Natural killer cell (primary cell): Measurements from ENCODE around the gene PSD4. TPM values are rescaled to one million over a fixed set of nuclear protein-coding genes. Genes with fewer than 3 reads are reported as not detected.

Experiments used
- ATAC-seq, 3 donors: fragments of 150-1000 bp in 2 of 3; fragments of 200-7000 bp in 1 of 3; cut with Tn5 transposase; 1 replicate in 1 of 3; 2 replicates in 2 of 3; pipeline ENCODE4 v1.10.0; 2021; ENCODE audit warnings: mild to moderate bottlenecking in 2 of 3, moderate library complexity in 2 of 3
- DNase-seq, 2 donors: peaks; one replicate each; pipeline versions ENCODE4 v3.0.0 to v3.0.0-alpha.2; 2013 to 2021; ENCODE audit warnings: mixed read lengths in 1 of 2
- H3K27ac ChIP-seq: one replicate; pipeline ENCODE4 v1.5.1; 2013; ENCODE audit warnings: mild to moderate bottlenecking, low read length
- H3K27me3 ChIP-seq: one replicate; pipeline ENCODE4 v1.6.1; 2013; ENCODE audit warnings: low read length; ENCODE audit not compliant: control insufficient read depth, insufficient read depth
- H3K36me3 ChIP-seq: one replicate; pipeline ENCODE4 v1.6.1; 2013; ENCODE audit warnings: low read length; ENCODE audit not compliant: control insufficient read depth, insufficient read depth
- H3K4me1 ChIP-seq: one replicate; pipeline ENCODE4 v1.6.1; 2013; ENCODE audit warnings: low read length; ENCODE audit not compliant: control insufficient read depth, insufficient read depth
- H3K4me3 ChIP-seq: one replicate; pipeline ENCODE4 v1.5.1; 2013; ENCODE audit warnings: low read length
- H3K9me3 ChIP-seq: one replicate; pipeline ENCODE4 v1.6.1; 2013; ENCODE audit warnings: low read length; ENCODE audit not compliant: control insufficient read depth, insufficient read depth
- H3K27ac Mint-ChIP-seq, 2 donors: one replicate each; pipeline ENCODE4 v1.8.0; 2022; ENCODE audit warnings: mild to moderate bottlenecking in 2 of 2, mixed read lengths in 2 of 2, moderate library complexity in 1 of 2
- H3K27me3 Mint-ChIP-seq, 2 donors: one replicate each; pipeline ENCODE4 v1.8.0; 2022; ENCODE audit warnings: low read depth in 2 of 2, mixed read lengths in 2 of 2
- H3K36me3 Mint-ChIP-seq: one replicate; pipeline ENCODE4 v1.8.0; 2022; ENCODE audit warnings: mixed read lengths
- H3K4me1 Mint-ChIP-seq, 2 donors: one replicate each; pipeline ENCODE4 v1.8.0; 2022; ENCODE audit warnings: mixed read lengths in 2 of 2
- H3K4me3 Mint-ChIP-seq: one replicate; pipeline ENCODE4 v1.8.0; 2022; ENCODE audit warnings: mild to moderate bottlenecking, moderate library complexity, mixed read lengths
- H3K9me3 Mint-ChIP-seq, 2 donors: one replicate each; pipeline ENCODE4 v1.8.0; 2022; ENCODE audit warnings: mixed read lengths in 2 of 2
- WGBS: methylation state at CpG from one replicate; pipeline ENCODE4 v1.1.7; 2013; ENCODE audit warnings: missing lambda C conversion rate; ENCODE audit not compliant: insufficient coverage; 5-methylcytosine and 5-hydroxymethylcytosine counted together
- intact Hi-C: fragments of 100-400 bp; cut with micrococcal nuclease; formaldehyde crosslinking; loops from one replicate; pipeline ENCODE4 v1.14.2; 2022
- total RNA-seq, 4 donors: library from RNA; stranded (reverse); fragments of 120-200 nt in 1 of 4; gene quantifications; one replicate each; pipeline versions ENCODE4 v1.2.3 to v1.2.4, GENCODE V29; 2013 to 2022
- TF ChIP-seq, protein P1 (sequence below): fragments of 200-600 bp; IDR thresholded peaks from one replicate; pipeline ENCODE4 v1.8.0; 2022; ENCODE audit warnings: antibody characterized with exemption

PSD4 gene
- total RNA-seq, 3 donors from 2014 or later (not counting 1 experiment from before 2014, with no cell fraction given): 280 to 347 (median 340) TPM

DNA sequence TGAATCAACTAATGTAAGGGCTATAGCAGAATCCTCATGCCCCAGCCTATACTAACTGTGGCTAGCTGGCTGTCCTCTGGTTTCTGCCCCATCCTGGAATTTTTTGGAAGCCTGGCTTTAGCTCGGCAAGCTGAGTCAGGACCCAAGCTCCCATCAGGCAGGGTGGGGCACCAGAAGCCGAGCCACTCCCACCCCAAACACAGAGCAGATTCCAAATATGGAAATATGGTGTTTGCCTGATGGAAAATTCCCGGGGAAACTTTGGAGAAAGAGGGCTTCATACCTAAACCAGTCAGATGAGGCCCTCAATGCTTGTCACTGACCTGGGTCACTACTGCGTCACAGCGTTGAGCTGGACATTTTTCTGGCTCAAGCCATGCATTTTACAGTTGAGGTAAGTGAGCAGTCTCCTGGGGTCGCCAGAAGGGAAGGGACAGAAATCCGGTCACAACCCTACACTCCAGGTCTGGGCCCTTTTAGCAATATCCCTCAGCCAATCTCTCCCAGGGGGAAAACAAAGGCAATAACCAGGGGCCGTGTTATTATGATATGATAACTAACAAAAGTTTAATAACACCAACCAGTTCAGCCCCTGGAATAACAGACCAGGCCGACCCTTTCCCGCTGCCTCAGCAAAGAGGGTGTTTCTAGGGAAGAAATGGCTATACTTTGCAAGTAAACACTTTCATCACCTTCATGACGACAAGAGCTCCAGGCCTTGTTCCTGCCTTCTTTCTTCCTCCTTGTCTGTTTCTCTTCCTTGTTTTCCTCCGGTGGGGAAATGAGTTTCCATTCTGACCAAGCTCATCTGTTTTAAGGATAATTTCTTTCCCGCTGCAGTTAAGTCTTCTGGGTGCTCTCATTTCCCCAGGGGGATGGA, 37.7 kb downstream of the PSD4 start:
- DNase-seq (no peak), ATAC-seq (no peak)
- no peak overlapping the region for H3K4me3 ChIP-seq
- H3K27ac ChIP-seq: no peak overlapping the region
- Mint-ChIP-seq H3K27me3 (no peaks in the 10 kb centered on the region), H3K9me3 (no peaks in the 10 kb centered on the region), H3K4me1 (peaks cover under 1 to 7% of the 10 kb centered on the region in 2 donors), H3K4me3 (no peak overlapping the region), H3K27ac (no peak overlapping the region), H3K36me3 (no peaks in the 10 kb centered on the region)
- TF ChIP-seq, protein P1, sequence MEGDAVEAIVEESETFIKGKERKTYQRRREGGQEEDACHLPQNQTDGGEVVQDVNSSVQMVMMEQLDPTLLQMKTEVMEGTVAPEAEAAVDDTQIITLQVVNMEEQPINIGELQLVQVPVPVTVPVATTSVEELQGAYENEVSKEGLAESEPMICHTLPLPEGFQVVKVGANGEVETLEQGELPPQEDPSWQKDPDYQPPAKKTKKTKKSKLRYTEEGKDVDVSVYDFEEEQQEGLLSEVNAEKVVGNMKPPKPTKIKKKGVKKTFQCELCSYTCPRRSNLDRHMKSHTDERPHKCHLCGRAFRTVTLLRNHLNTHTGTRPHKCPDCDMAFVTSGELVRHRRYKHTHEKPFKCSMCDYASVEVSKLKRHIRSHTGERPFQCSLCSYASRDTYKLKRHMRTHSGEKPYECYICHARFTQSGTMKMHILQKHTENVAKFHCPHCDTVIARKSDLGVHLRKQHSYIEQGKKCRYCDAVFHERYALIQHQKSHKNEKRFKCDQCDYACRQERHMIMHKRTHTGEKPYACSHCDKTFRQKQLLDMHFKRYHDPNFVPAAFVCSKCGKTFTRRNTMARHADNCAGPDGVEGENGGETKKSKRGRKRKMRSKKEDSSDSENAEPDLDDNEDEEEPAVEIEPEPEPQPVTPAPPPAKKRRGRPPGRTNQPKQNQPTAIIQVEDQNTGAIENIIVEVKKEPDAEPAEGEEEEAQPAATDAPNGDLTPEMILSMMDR: no peak
- H3K9me3 ChIP-seq: no peaks in the 10 kb centered on the region
- H3K4me1 ChIP-seq: no peaks in the 10 kb centered on the region
- no peaks in the 10 kb centered on the region for H3K36me3 ChIP-seq
- WGBS: 90% methylated on average over 10 of the region's 13 CpGs
- no peaks in the 10 kb centered on the region for H3K27me3 ChIP-seq
- intact Hi-C loops: no loop called here

DNA sequence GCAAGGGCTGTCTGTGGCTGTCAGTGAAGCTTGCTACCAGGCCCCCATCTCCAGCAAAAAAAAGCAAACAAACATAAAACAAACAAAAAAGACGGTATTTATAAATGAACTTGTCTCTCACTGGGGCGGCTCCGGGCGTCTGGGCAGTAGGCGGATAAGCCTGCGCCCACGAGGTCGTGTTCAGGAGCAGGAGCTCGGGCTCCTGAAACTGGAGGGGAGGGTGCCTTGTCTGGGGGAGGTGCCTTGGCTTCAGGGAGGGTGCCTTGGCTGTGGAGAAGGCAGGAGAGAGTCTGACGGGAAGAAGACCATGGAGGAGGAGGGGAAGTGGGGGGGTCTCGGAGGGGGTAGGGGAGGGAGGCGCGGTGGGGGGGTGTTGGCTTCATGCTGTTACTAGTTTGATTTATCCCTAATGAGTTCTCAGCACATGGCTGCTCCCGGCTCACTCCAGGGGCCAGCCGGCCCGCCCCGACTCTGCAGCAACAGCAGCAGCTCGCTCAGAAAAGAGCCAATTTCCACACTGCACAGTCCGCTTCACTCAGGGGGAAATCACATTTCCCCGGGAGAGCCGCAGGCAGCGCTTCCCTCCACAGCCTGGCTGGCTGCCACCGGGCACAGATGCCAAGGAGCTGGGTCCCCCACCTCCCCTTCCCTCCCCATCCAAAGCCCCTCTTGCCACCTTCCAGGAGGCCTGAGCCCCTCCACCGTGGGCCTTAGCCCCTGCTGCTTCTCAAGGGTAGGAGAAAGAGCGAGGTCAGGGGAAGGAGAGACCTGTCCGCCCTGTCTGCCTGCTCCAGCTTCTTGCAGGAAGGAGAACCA, 38.7 kb downstream of the PSD4 start:
- no peaks in the 10 kb centered on the region for H3K36me3 ChIP-seq

DNA sequence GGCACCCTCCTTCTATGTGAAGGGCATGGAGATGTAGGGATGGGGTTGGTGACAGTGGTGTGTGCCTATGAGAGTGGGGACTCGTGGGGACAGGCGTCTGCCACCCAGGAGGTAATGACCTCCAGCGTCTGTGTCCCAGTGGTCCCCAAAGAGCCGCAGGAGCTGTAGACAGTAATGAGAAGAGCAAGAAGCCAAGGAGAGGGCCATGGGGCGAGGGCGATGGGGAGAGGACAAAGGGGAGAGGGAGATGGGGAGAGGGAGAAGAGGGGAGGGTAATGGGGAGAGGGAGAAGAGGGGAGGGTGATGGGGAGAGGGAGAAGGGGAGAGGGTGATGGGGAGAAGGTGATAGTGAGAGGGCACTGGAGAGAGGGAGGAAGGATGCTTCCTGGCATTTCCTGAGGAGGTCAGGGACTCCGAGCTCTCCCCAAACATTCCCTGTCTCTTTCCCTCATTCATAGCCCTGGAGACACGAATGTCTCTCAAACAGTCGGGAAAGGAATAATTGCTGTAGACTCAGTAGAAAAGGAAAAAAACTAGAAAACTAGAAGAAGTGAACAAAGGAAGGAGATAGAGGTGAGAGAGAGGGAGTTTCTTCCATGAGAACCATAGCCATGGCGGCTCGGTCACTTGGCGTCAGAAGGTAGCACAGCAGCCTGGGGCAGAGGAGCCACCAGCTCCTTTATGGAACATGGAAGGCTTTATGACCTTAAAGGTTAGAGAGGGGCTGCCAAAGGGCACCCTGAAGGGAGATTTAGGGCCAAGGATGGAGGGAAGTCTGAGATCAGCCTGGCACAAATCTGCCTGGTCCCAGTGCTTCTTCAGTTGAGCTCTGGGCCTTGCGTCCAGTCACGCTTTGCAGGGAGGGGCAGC, 39.5 kb downstream of the PSD4 start:
- Mint-ChIP-seq H3K27me3 (no peaks in the 10 kb centered on the region), H3K4me3 (no peak overlapping the region), H3K4me1 (peaks cover 15 to 18% of the 10 kb centered on the region in 2 donors), H3K9me3 (no peaks in the 10 kb centered on the region), H3K27ac (no peak overlapping the region), H3K36me3 (no peaks in the 10 kb centered on the region)
- no peaks in the 10 kb centered on the region for H3K27me3 ChIP-seq
- no peak overlapping the region for H3K4me3 ChIP-seq
- peaks cover 15% of the 10 kb centered on the region for H3K4me1 ChIP-seq
- DNase-seq (no peak), ATAC-seq (no peak)
- H3K9me3 ChIP-seq: no peaks in the 10 kb centered on the region
- intact Hi-C loops: no loop called here
- TF ChIP-seq, protein P1: no peak
- H3K27ac ChIP-seq: no peak overlapping the region
- 95% methylated on average over 13 of the region's 14 CpGs for WGBS
- no peaks in the 10 kb centered on the region for H3K36me3 ChIP-seq

More for the DNA sequence above, 38.7 kb downstream of the PSD4 start:
- H3K9me3 ChIP-seq: no peaks in the 10 kb centered on the region
- no peak overlapping the region for H3K4me3 Mint-ChIP-seq
- intact Hi-C loops: no loop called here
- TF ChIP-seq, protein P1: no peak
- WGBS: 44% methylated on average over 26 of the region's 26 CpGs
- no peaks in the 10 kb centered on the region for H3K9me3 Mint-ChIP-seq
- H3K4me3 ChIP-seq: no peak overlapping the region
- H3K27ac ChIP-seq: no peak overlapping the region
- ATAC-seq: no peak
- no peaks in the 10 kb centered on the region for H3K27me3 ChIP-seq
- H3K36me3 Mint-ChIP-seq: no peaks in the 10 kb centered on the region
- H3K4me1 ChIP-seq: peaks cover 7% of the 10 kb centered on the region
- H3K27ac Mint-ChIP-seq: no peak overlapping the region
- DNase-seq: no peak
- H3K4me1 Mint-ChIP-seq: peaks cover 10 to 13% of the 10 kb centered on the region in 2 donors
- no peaks in the 10 kb centered on the region for H3K27me3 Mint-ChIP-seq
